NCI-H1417 (cell line): ENCODE results near the gene FDPS.

Experiments
- DNase-seq, 3 experiments: peaks; one replicate each; lab custom pipeline; 2025; lab: John Stamatoyannopoulos, UW

Gene FDPS

DNA sequence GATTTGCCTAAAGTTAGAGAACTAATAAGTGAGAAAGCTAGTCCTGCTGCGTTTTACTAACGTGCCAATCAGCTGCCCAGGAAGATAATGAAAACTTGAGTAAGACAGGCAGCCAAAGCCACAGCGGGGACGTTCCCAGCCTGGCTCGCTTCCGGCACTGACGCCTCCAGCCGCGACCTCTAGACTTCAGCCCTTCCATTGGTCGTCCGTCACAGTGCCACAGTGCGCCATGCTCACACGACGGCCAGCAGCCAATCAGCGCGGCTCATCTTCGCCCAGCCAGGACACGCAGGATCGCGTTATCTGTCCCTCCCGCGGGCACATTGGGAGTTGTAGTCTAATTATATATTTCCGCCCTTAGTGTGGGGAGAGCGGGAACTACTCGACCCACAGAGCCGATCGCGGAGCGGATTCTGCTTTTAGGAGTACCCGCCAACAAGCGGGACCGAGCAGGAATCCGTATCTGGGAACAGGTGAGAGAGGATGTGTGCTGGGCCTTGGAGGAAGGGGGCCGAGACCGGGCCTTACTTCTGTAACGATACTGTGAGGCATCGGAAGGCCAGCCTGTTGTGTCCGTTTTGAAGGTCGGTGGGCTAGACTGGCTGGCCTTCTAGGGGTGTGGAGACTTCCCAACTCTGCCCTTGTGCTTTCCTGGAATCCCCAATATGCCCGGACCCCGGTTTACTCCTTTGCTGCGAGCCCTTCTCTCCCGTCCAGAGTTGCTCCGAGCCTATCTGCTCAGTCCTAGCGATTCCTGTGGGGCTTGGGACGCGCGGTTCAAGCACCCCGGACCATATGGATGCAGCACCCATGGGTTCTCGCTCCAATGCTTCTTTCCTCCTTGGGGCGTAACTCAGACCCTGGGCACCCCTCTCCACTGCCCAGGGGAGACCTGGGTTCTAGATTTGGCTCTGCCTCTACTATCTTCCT, at the start of gene FDPS:
Gene FDPS, plus strand, starts transcription at position 374 of the 930 bp plus-strand sequence. CDS start 924 bp downstream, outside the sequence.
- DNase-seq: peak; percentile 97 to 100 (median 99)

DNA sequence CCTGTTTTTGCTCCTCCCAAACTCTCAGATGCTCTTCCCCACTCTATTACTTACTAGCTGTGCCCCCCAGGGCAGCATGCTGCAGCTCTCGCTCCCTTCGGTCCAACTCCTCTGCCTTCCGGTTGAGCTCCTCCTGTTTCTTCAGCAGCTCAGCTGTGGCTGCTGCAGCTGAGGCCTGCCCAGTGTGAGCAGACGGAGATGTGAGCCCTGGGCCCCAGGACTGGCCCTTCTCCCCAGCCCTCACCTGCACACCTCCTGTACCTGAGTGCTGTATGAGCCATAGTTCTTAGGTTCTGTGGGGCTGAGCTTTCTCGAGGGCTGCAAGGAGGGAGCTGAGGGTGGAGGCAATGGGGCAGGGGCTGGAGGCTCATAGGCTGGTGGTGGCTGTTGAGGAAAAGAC, 48.4 kb upstream of the FDPS start:
- DNase-seq: no peak

GRCh38 chr1:155261493-155261851, 47.2 kb upstream of the FDPS start:
- no peak for DNase-seq

DNA sequence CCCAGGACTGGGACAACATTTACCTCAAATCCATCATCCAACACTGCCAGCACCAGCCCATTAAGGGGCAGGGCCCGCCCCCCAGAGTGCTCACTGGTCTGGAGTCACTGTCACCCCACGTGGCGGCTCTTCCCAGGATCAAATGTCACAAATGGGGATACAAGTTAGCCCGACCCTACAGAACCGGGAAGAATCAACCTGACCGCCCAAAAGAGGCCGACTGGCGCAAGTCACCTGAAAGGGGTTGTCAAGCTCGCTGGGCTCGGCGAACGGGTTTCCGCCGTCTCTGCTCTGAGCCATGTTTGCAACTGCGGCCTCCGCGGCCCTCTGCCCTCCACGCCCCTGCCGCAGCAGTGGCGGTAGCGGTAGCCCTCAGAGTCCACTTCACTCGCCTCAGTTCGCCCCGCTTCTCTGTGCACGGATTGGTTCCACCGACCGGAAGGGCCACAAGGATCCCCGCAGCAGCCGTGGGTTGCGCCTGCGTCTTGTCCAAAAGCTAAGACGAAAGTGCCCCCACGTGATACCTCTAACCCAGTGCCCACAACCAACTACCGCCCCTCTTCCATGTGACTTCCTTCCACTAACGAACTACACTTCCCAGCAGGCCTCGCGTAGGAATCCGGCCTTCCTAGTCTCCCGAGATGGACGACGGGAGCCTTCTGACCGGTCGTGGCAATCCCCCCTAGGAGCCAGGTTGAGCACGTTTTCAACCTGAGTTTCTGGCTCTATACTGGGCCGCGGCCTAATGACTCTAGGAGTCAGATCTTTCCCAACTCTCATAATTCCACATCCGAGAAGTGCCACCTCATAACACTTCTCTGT, 46.6 kb upstream of the FDPS start, which contains the start of gene SCAMP3:
Gene SCAMP3, minus strand, starts transcription at position 509 of the 822 bp plus-strand sequence. Its CDS starts 209 bp downstream, at position 300.
- peak; percentile 95 to 100 (median 99) for DNase-seq

- no peak for DNase-seq
Observed at GRCh38 chr1:155263067-155263466, 45.6 kb upstream of the FDPS start.

DNA sequence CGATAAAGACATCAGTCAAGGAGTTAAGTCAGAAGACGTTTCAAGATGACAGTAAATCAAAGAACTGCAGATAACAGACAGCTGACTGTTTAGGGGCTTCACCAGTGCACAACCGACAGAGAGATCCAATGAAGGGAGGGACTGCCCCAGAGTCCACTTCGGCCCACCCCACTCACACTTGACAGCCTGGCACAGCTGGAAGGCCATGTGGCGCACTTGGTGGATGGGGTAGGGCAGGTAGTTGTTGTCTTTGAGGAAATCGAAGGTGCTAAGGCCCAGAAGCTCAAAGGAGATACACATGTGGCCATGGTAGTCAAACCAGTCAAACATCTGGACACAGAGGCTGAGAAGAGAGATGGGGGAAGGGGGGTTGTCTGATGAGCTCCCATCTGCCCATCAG, 42.1 kb upstream of the FDPS start:
- DNase-seq: no peak

DNA sequence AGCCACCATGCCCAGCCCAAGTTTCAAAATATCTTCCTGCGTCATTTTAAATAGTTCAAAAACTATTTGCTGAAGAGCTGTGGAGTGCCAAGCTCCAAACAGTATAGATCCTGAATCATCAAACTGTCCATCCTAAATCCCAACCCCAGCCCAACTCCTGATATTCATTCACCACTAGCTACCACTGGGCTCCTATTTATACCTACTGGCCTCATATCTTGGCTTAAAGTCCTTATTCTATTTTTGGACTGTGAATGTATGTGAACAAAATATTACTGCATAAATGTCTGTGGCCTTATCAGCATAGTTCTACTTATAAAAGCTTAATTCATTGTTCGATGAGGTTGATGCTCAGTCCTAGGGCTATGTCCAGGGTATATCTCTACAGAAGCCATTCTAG, 41.3 kb upstream of the FDPS start:
- no peak for DNase-seq

DNA sequence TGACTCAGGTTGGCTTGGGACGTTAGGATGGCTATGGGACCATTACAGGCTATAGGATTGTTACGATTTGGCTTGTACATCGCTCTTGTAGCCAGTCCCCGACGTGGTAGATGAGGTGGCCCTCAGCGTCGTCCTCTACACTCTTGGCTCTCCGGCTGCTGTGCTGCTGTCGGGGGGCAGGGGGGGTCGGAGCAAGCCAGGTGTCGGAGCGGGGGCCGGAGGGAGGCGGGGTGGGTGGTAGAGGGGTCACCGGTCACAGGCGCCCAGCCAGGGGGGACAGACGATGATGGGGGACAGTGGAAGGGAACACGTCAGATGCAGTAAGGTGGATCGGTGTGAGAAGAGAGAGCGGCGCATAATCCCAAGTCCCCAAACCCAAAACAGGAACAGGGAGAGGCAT, 40.0 kb upstream of the FDPS start:
- DNase-seq: no peak

DNA sequence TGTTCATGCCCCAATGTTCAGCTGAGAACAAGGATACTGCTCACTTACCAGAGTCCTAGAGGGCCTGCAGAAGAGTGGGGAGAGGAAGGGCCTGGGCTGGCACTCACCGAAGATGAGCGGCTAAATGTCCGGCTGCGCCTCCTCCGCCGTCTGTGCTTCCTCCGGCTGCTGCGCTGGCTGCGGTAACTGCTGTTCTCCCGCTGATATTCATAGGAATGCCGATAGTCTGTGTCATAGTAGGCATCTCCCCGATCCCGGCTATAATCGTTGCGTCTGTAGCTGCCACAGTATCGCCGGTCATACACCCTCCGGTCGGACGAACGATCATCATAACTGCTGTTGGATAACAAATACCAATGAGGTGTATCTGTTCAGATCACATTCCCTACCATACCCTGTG, 39.3 kb upstream of the FDPS start:
- DNase-seq: no peak

DNA sequence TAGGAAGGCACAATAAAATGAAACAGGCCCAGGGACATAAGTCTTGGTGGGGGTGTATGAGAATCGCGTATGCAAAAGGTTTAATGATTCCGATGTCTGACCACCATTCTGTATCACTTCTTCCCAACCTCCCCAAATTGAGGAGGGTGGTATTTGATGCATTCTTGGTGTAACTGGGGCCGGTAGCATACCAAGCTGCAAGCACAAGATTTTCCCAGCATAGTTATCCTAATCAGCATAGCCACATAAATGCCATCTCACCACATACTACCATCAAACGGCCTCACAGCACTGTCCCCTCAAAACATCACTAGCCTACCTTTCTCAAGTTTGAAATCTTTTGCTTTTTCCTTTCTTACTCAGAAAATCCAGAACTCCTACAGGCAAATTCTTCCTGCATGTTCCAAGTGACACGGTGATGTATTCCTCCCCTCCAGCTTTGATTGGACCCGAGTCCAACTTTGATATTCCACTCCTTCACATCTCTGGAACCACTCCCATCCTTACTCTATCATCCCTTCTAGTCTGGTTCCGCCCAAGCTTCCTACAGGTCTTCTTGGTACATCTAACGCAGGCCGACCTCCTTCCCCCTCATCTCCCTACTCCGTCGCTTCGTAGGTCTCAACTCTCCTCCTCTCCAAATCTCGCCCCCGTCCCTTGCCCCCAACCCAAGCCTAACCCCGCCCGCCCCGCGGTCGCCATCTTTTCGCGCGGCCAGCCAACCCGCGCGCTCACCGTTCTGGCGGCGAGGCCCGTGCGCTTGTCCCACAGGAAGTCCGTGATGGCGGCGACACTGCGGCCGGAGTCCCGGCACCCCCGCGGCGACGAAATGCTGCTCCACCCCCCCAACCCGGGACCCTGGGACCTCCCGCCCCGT, 36.0 kb upstream of the FDPS start:
- DNase-seq: peak in 2 of 3 experiments; percentile 67 to 87

DNA sequence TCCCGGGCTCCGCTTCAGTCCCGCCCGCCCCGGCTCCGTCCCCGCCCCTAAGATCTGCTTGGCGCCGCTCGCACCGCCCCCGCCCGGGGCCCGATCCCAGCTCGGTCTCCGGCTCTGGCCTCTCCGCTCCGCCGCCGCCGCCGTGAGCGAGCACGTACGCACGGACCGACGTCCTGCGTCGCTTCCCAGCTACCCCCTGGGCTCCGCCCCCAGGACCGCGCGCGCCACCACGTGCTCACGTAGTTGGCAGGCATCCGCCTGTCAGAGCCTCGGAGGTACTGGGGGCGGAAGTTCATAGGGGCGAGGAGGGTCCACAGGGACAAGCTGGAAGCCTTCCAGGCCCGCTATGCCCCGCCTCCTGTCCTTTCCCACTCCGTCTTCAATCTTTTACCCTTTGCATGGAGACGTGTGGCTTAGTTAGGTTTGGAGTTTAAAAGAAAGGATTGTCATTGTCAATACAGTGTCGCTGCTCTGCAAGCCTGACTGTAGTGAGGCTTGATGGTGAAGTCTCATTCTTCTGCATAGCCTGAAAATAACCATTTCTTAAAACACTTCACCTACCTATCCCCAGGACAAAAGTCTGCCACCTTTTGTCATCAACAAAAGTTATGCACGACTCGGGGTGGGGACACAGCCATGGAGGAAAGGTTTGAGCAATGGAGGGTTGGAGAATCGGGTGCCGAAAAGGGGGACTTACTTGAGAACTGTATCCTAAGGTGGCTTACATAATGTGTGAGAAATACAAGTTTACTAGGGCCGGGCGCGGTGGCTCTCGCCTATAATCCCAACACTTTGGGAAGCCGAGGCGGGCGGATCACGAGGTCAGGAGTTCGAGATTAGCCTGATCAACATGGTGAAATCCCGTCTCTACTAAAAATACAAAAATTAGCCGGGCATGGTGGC, 35.1 kb upstream of the FDPS start, which contains the start of gene CLK2:
Gene CLK2, minus strand, starts transcription at position 162 of the 903 bp plus-strand sequence. CDS start 2,527 bp downstream, outside the sequence.
- peak; percentile 94 to 100 (median 97) for DNase-seq

DNA sequence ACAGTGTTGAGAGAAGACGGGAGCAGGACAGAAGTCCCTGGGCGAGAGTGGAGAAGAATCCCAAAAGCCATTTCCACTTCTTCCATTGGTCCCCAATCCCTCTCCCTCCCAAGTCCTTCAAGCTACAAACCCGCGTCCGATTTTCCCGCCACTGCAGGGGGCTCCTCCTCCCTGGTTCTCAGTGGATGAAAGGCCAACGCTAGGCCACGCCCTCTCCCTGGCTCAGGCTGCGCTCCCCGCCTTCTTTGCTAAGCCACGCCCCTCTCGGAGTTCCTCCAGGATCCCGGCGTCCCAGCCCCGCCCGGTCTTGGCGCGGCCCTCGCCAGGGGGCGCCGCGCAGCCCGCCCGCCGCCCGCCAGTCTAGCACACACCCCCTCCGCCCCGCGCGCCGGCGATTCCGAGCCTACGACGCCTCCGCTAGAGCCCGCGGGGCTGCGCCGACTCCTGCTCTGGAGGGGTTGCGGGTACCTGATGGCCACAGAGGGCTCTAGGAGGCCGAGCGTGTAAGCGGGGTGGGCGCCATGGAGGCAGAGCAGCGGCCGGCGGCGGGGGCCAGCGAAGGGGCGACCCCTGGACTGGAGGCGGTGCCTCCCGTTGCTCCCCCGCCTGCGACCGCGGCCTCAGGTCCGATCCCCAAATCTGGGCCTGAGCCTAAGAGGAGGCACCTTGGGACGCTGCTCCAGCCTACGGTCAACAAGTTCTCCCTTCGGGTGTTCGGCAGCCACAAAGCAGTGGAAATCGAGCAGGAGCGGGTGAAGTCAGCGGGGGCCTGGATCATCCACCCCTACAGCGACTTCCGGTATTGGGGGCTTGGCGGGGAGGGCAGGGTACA, 31.4 kb upstream of the FDPS start, which contains the start of gene HCN3:
Gene HCN3, plus strand, starts transcription at position 394 of the 832 bp plus-strand sequence. Its CDS starts 128 bp downstream, at position 522.
- peak; percentile 98 to 100 (median 99) for DNase-seq

DNA sequence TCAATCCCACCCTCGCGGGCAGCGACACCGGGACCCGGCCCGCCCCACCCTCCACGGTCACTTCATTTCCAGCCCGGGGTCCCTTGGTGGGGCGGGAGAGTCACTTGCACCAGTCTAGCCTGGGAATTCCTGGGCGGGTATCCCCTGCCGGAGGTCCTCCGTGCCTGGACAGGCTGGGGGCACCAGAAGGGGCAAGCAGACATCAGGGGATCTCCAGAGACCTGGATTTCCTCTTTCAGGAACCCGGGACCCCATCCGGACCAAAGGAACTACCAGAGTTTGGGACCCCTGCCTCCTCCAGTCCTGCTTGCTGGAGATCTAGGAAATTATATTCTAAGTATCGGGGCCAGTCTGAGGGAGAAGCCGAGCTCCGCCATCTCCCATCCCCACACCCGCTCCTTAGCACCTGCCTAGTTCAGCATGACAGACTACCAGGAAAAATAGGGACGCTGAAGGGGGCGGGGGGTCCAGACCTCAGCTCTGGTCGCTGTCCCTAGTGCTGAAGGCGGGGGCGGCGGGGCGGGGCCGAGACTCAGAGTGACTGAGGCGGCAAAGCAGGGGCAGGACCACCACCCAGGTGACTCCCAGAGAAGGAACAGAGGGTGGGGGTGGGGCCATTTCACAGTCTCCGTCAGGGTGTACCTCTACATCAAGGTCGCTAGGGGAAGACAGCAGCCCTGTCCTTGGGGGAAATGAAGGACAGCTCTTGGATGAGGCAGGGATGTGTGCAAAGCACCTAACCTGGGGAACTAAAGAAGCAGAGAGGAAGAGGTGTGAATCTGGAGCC, 30.6 kb upstream of the FDPS start:
- peak; percentile 82 to 90 (median 83) for DNase-seq

GRCh38 chr1:155278689-155279160, 29.9 kb upstream of the FDPS start:
- peak in 1 of 3 experiments; percentile 52 for DNase-seq

GRCh38 chr1:155279268-155279667, 29.4 kb upstream of the FDPS start:
- peak in 1 of 3 experiments; percentile 24 for DNase-seq

DNA sequence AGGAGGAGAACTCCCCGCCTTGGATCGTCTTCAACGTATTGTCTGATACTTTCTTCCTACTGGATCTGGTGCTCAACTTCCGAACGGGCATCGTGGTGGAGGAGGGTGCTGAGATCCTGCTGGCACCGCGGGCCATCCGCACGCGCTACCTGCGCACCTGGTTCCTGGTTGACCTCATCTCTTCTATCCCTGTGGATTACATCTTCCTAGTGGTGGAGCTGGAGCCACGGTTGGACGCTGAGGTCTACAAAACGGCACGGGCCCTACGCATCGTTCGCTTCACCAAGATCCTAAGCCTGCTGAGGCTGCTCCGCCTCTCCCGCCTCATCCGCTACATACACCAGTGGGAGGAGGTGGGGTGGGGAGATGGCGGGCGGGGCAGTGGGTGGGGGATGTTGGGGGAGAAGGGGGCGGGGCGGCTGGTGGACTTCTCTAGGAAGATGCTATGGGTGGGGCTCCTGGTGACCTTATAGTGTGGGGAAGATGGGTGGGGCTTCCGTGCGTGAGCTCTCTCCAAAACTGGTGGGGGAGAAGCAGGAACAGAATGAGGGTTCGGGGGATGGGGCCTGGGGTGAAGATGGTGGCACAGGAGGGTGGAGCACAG, 26.1 kb upstream of the FDPS start:
- DNase-seq: no peak

DNA sequence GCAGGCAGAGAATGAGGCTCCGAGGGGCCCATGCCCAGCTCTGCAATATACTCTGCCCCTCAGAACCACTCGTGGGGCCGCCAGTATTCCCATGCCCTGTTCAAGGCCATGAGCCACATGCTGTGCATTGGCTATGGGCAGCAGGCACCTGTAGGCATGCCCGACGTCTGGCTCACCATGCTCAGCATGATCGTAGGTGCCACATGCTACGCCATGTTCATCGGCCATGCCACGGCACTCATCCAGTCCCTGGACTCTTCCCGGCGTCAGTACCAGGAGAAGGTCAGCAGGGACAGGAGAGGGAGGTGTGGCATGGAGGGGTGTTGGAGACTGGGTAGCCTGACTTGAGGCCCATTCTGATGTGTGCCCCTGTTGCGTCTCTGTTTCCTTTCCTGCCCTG, 24.2 kb upstream of the FDPS start:
- DNase-seq: no peak

DNA sequence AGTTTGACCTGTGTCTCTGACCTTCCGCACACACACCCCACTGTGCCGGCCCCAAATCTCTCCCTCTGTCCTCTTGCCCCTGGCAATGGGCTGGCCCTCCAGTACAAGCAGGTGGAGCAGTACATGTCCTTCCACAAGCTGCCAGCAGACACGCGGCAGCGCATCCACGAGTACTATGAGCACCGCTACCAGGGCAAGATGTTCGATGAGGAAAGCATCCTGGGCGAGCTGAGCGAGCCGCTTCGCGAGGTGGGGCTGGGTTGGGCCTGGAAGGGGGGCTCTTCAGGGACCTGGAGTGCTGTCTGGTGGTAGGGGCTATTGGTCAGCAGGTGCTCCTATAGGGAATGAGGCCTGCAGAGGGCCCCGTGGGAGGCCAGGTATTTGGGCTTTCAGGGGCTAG, 23.6 kb upstream of the FDPS start:
- no peak for DNase-seq
